ENCODE data around the gene TSPAN15.

DNA sequence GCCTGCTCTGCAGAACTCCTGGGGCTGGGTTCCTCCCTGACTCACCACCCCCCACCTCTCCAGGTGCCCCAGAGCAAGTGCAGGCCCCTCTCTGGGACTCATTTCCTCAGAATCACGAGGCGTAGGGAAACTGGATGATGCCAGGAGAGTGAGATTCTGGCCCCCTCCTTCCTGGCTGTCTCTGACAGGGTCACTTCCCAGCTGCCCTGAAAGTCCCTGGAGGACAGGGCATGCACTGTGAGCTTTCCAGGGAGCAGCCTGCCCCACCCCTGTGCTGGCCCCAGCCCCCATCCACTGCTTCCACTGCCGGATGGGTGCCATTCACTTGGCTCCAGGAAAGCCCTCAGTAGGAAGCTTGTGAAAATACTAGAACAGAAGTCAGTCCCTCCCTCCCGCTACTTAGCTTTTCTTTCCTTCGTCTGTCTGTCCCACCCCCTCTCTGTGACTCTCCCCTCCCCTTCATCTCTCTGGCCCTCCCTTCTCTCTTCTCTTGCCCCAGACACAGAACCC, 44.9 kb upstream of the TSPAN15 start:
- TF ChIP-seq, protein P1, sequence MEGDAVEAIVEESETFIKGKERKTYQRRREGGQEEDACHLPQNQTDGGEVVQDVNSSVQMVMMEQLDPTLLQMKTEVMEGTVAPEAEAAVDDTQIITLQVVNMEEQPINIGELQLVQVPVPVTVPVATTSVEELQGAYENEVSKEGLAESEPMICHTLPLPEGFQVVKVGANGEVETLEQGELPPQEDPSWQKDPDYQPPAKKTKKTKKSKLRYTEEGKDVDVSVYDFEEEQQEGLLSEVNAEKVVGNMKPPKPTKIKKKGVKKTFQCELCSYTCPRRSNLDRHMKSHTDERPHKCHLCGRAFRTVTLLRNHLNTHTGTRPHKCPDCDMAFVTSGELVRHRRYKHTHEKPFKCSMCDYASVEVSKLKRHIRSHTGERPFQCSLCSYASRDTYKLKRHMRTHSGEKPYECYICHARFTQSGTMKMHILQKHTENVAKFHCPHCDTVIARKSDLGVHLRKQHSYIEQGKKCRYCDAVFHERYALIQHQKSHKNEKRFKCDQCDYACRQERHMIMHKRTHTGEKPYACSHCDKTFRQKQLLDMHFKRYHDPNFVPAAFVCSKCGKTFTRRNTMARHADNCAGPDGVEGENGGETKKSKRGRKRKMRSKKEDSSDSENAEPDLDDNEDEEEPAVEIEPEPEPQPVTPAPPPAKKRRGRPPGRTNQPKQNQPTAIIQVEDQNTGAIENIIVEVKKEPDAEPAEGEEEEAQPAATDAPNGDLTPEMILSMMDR (IDR thresholded peaks at IDR 0.05; ENCODE audit: low read depth, low read length, poor library complexity, severe bottlenecking), result no peak
- TF ChIP-seq EZH2phosphoT487 (IDR thresholded peaks at IDR 0.05; ENCODE audit: borderline replicate concordance, low read length), result no peak

Data from DOHH2 (cell line).